ENCODE measurements around the gene MEIS3.
"Not testable (repeated sequence)": the region's sequence is repeated elsewhere in the genome, so short reads cannot be mapped to it uniquely, and the experiment has no call there.

- TF ChIP-seq CTCF (conservative IDR thresholded peaks at IDR 0.05 in 1 of 2, IDR thresholded peaks at IDR 0.05 in 1 of 2; ENCODE audit: low read depth in 1 of 2, low read length in 2 of 2); EZH2 (IDR thresholded peaks at IDR 0.05; ENCODE audit: low read length, missing control alignments): not testable (repeated sequence)
Measured at GRCh38 chr19:47411696-47412095, 7.6 kb downstream of the MEIS3 start.
